Sigmoid colon (tissue), 3 donors: ENCODE measurements around the gene FBLN2.

ENCODE experiments used
- POLR2A ChIP-seq, 2 donors: fragments of 450-650 bp; IDR thresholded peaks; one replicate each; pipeline ENCODE4 v1.6.1; 2016; ENCODE audit warnings: antibody characterized with exemption in 2 of 2, mild to moderate bottlenecking in 2 of 2, moderate library complexity in 2 of 2
- TF ChIP-seq, protein P1 (sequence below), 4 experiments: fragments of 450-650 bp in 3 of 4; fragments of 200-600 bp in 1 of 4; IDR thresholded peaks; one replicate each; pipeline ENCODE4 v1.5.1; 2016 to 2019; ENCODE audit warnings: antibody characterized with exemption in 4 of 4, mild to moderate bottlenecking in 3 of 4, moderate library complexity in 2 of 4

DNA sequence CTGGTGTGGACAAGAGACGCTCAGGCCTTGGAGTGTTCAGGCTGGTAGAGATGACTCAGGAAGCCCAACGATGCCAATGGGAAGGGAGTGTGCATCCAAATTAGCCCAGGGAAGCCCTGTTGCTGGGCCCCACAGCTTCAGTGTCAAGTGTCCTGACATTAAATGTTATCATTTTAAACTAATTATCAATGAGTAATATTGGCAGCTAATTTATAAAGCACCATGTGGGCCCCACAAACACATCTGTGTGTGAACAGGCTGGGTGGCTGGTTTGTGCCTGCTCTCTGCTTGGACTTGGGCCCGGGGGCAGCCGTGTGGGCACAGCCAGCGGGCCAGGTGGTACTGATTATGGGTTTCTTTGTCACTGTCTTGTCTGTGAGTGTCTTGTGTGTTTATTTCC lies 15.0 kb downstream of the FBLN2 start:
- TF ChIP-seq, protein P1, sequence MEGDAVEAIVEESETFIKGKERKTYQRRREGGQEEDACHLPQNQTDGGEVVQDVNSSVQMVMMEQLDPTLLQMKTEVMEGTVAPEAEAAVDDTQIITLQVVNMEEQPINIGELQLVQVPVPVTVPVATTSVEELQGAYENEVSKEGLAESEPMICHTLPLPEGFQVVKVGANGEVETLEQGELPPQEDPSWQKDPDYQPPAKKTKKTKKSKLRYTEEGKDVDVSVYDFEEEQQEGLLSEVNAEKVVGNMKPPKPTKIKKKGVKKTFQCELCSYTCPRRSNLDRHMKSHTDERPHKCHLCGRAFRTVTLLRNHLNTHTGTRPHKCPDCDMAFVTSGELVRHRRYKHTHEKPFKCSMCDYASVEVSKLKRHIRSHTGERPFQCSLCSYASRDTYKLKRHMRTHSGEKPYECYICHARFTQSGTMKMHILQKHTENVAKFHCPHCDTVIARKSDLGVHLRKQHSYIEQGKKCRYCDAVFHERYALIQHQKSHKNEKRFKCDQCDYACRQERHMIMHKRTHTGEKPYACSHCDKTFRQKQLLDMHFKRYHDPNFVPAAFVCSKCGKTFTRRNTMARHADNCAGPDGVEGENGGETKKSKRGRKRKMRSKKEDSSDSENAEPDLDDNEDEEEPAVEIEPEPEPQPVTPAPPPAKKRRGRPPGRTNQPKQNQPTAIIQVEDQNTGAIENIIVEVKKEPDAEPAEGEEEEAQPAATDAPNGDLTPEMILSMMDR (IDR thresholded peaks at IDR 0.05), result no peak
- TF ChIP-seq POLR2A (IDR thresholded peaks at IDR 0.05), result no peak
